GM19351 (cell line): ENCODE measurements around the gene NEIL3.

Source experiments
- ATAC-seq: cut with Tn5 transposase; IDR thresholded peaks from one replicate; pipeline ENCODE4 v1.9.1; 2021; ENCODE audit warnings: mild to moderate bottlenecking, moderate library complexity; ENCODE audit not compliant: unreplicated experiment

The NEIL3 gene

DNA sequence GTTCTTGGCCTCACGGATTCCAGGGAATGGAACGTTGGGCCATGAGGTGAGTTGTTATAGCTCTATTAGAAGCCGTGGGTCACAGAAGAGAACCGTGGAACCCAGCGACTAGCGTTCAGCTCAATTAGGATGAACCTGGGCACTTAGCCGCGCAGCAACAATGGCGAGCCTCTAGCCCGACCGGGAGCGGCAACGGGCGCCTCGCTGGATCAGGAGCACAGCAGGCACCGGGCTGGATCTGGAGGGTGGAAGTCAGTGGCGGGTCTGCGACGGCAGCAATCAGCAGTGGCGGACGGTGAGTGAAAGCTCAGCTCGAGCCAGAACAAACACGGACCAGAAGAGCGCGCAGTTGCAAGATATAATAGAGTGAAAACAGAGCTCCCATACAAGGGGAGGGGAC is 98.3 kb downstream of the NEIL3 start:
- no peak for ATAC-seq

DNA sequence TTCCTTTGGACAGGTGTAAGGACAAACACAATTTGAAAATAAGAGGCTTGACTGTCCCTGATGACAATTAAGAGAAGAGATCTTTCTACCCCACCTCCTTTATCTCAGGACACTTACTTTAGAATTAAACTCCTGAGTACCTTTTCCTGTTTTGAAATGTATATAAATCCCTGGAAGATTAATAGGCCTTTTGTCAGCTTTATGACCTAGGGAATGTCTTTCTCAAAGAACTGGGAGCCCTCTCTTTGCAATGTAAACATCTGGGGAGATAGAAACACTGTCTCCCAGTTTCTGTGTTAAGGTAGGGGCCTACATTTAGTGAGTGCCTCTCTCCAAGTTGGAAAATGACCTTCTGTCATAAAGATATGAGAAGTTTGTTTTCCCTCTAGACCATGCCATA is 100.9 kb downstream of the NEIL3 start:
- no peak for ATAC-seq

DNA sequence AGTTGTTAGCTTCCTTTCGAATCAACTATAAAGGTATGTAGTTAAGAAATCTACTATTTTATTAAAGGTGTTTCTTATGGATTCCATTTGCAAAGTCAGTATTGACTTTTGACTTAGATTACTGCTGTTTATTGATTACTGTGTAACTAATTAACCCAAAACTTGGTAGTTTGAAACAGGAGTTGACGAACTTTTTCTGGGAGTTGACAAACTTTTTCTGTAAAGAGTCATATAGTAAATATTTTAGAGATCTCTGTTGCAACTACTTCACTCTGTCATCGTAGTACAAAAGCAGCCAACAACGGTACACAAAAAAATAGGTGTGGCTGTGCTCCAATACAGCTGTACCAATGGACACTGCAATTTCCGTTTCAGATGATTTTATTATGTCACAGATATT is 102.3 kb downstream of the NEIL3 start:
- no peak for ATAC-seq
